Measurements from ENCODE around the gene TRPM3. TPM values are rescaled to one million over a fixed set of nuclear protein-coding genes. Genes with fewer than 3 reads are reported as not detected.

Gene TRPM3
- total RNA-seq, 4 donors from 2014 or later, result under 0.01 to 0.26 (median under 0.01) TPM

- DNase-seq, result no peak
- H3K4me3 ChIP-seq, result no peak overlapping the region
These were observed 220.4 kb downstream of the TRPM3 start for GRCh38 chr9:70901013-70901412.

GRCh38 chr9:70893580-70894122 lies 227.8 kb downstream of the TRPM3 start:
- 54 to 66% methylated on average over 4 of the region's 4 CpGs for WGBS, 2 donors
- intact Hi-C loops (cut with DNase I), result no loop called here
- no peaks in the 10 kb centered on the region for H3K4me1 ChIP-seq
- H3K36me3 ChIP-seq, result no peaks in the 10 kb centered on the region
- H3K27me3 ChIP-seq, result no peaks in the 10 kb centered on the region
- no peak overlapping the region for H3K4me3 ChIP-seq
- H3K27ac ChIP-seq, result no peak overlapping the region
- DNase-seq, result no peak
- no peaks in the 10 kb centered on the region for H3K9me3 ChIP-seq
- TF ChIP-seq POLR2A (IDR thresholded peaks at IDR 0.05) (no peak), CTCF (IDR thresholded peaks at IDR 0.05) (no peak)

More at GRCh38 chr9:70901013-70901412, 220.4 kb downstream of the TRPM3 start:
- Histone ChIP-seq H3K9me3 (no peaks in the 10 kb centered on the region), H3K27me3 (peaks cover 0 to 8% (median 0%) of the 10 kb centered on the region in 4 donors), H3K27ac (no peak overlapping the region), H3K4me1 (no peaks in the 10 kb centered on the region), H3K36me3 (no peaks in the 10 kb centered on the region)
- intact Hi-C loops (cut with DNase I), result no loop called here
- TF ChIP-seq CTCF (IDR thresholded peaks at IDR 0.05), result no peak
- no peak for TF ChIP-seq POLR2A (IDR thresholded peaks at IDR 0.05)

GRCh38 chr9:70888471-70888870 lies 232.9 kb downstream of the TRPM3 start:
- 45 to 64% methylated on average over 1 of the region's 1 CpG for WGBS, 2 donors
- no peaks in the 10 kb centered on the region for H3K4me1 ChIP-seq
- H3K4me3 ChIP-seq, result no peak overlapping the region
- no peaks in the 10 kb centered on the region for H3K27me3 ChIP-seq
- no peaks in the 10 kb centered on the region for H3K36me3 ChIP-seq
- TF ChIP-seq POLR2A (IDR thresholded peaks at IDR 0.05), result no peak
- TF ChIP-seq CTCF (IDR thresholded peaks at IDR 0.05), result no peak
- H3K27ac ChIP-seq, result no peak overlapping the region
- intact Hi-C loops (cut with DNase I), result no loop called here
- no peak for DNase-seq
- H3K9me3 ChIP-seq, result no peaks in the 10 kb centered on the region

GRCh38 chr9:70887826-70888225 lies 233.6 kb downstream of the TRPM3 start:
- no peak for DNase-seq
- Histone ChIP-seq H3K27me3 (no peaks in the 10 kb centered on the region), H3K36me3 (no peaks in the 10 kb centered on the region), H3K4me3 (no peak overlapping the region), H3K4me1 (no peaks in the 10 kb centered on the region), H3K27ac (no peak overlapping the region), H3K9me3 (no peaks in the 10 kb centered on the region)
- TF ChIP-seq POLR2A (IDR thresholded peaks at IDR 0.05), result no peak
- intact Hi-C loops (cut with DNase I), result no loop called here
- 57 to 69% methylated on average over 2 of the region's 2 CpGs for WGBS, 2 donors

GRCh38 chr9:70883963-70884793 lies 237.2 kb downstream of the TRPM3 start:
- H3K4me3 ChIP-seq, result no peak overlapping the region
- intact Hi-C loops (cut with DNase I), result no loop called here
- no peaks in the 10 kb centered on the region for H3K27me3 ChIP-seq
- H3K4me1 ChIP-seq, result no peaks in the 10 kb centered on the region
- no peak for DNase-seq
- no peak overlapping the region for H3K27ac ChIP-seq
- H3K36me3 ChIP-seq, result no peaks in the 10 kb centered on the region
- 74 to 76% methylated on average over 7 of the region's 7 CpGs for WGBS, 2 donors
- H3K9me3 ChIP-seq, result no peaks in the 10 kb centered on the region
- TF ChIP-seq CTCF (IDR thresholded peaks at IDR 0.05) (no peak), POLR2A (IDR thresholded peaks at IDR 0.05) (no peak)

Data from esophagus squamous epithelium (tissue), 5 donors.